Endothelial cell of umbilical vein (primary cell): ENCODE data around the gene VTI1A. TPM values are rescaled to one million over a fixed set of nuclear protein-coding genes. Genes with fewer than 3 reads are reported as not detected.

Experiments used
- BruUV-seq: library from RNA; stranded (reverse); fragments of 400-500 nt; replicated peaks from 2 replicates; lab custom pipeline; 2021; lab: Mats Ljungman, UMichigan
- CTCF ChIA-PET: fragments of 300-600, 350-600 bp; sonication (Branson Sonifier 250); formaldehyde crosslinking; loops from one replicate; lab custom pipeline; 2021; ENCODE audit warnings: antibody characterized with exemption, inconsistent platforms; lab: Charles Lee
- POLR2A ChIA-PET: fragments of 300-600, 350-600 bp; sonication (Branson Sonifier 250); formaldehyde crosslinking; loops from one replicate; lab custom pipeline; 2021; ENCODE audit warnings: antibody characterized with exemption, inconsistent platforms; lab: Charles Lee
- DNase-seq: peaks from one replicate; pipeline ENCODE4 v3.0.0-alpha.2; 2011; ENCODE audit warnings: low read depth, low spot score
- FAIRE-seq: peaks from 2 replicates; lab custom pipeline; 2011; peaks lifted over from hg19 to GRCh38; lab: Jason Lieb, UNC
- H2AFZ ChIP-seq: 2 replicates; pipeline ENCODE4 v1.6.0; 2012; ENCODE audit warnings: low read depth, low read length, control low read depth, inconsistent platforms
- H3K27ac ChIP-seq: 2 replicates; pipeline ENCODE4 v1.5.1; 2011; ENCODE audit warnings: low read depth, mild to moderate bottlenecking, control low read depth, low read length, moderate library complexity; ENCODE audit not compliant: insufficient read depth
- H3K27me3 ChIP-seq, 2 experiments: 2 replicates each; pipeline versions ENCODE4 v1.6.0 to v1.6.1; 2011; ENCODE audit warnings: low read length in 2 of 2, mixed read lengths in 1 of 2; ENCODE audit not compliant: control insufficient read depth in 2 of 2, insufficient read depth in 2 of 2
- H3K36me3 ChIP-seq, 2 experiments: 2 replicates in 1 of 2; 3 replicates in 1 of 2; pipeline ENCODE4 v1.5.1; 2011; ENCODE audit warnings: low read length in 2 of 2, mild to moderate bottlenecking in 1 of 2, moderate library complexity in 1 of 2; ENCODE audit not compliant: control insufficient read depth in 2 of 2, insufficient read depth in 2 of 2; ENCODE audit errors: extremely low read depth in 1 of 2
- H3K4me1 ChIP-seq: 3 replicates; pipeline ENCODE4 v1.5.1; 2011; ENCODE audit warnings: mild to moderate bottlenecking, low read length; ENCODE audit not compliant: control insufficient read depth, insufficient read depth; ENCODE audit errors: extremely low read depth
- H3K4me2 ChIP-seq: 2 replicates; pipeline ENCODE4 v1.6.1; 2011; ENCODE audit warnings: low read length, control low read depth, mixed read lengths; ENCODE audit not compliant: insufficient read depth
- H3K4me3 ChIP-seq, 3 experiments: fragments of 200-600 bp in 1 of 3; sonication (generic), shearing (Covaris generic) in 1 of 3; replicated peaks in 1 of 3; 2 replicates each; pipeline ENCODE4 v1.5.1; 2011 to 2016; ENCODE audit warnings: control low read depth in 3 of 3, low read length in 3 of 3, mild to moderate bottlenecking in 2 of 3, inconsistent platforms in 1 of 3, low read depth in 1 of 3, moderate library complexity in 1 of 3; ENCODE audit not compliant: insufficient read depth in 1 of 3
- H3K79me2 ChIP-seq: 2 replicates; pipeline ENCODE4 v1.6.0; 2012; ENCODE audit warnings: low read length, inconsistent platforms; ENCODE audit not compliant: control insufficient read depth, insufficient read depth
- H3K9ac ChIP-seq: replicated peaks from 2 replicates; pipeline ENCODE3; 2011; ENCODE audit warnings: low read length, control low read depth; ENCODE audit not compliant: insufficient read depth; ENCODE audit errors: extremely low read depth
- H3K9me1 ChIP-seq: replicated peaks from 3 replicates; pipeline ENCODE4 v1.6.0; 2011; ENCODE audit warnings: mild to moderate bottlenecking, low read length; ENCODE audit not compliant: control insufficient read depth, insufficient read depth; ENCODE audit errors: extremely low read depth
- H3K9me3 ChIP-seq: replicated peaks from 2 replicates; pipeline ENCODE4 v1.5.1; 2012; ENCODE audit warnings: low read length, inconsistent platforms; ENCODE audit not compliant: control insufficient read depth, insufficient read depth
- H4K20me1 ChIP-seq: replicated peaks from 2 replicates; pipeline ENCODE3; 2011; ENCODE audit warnings: mild to moderate bottlenecking, low read length; ENCODE audit not compliant: control insufficient read depth, insufficient read depth; ENCODE audit errors: extremely low read depth
- CTCF ChIP-seq, 2 donors: IDR thresholded peaks; 1 replicate in 1 of 2; 2 replicates in 1 of 2; pipeline ENCODE4 v1.5.1; 2011; ENCODE audit warnings: low read length in 2 of 2, mild to moderate bottlenecking in 2 of 2, moderate library complexity in 2 of 2, control low read depth in 1 of 2, inconsistent platforms in 1 of 2, low read depth in 1 of 2; ENCODE audit not compliant: insufficient read depth in 1 of 2; ENCODE audit errors: extremely low read depth in 1 of 2
- EZH2 ChIP-seq: IDR thresholded peaks from 2 replicates; pipeline ENCODE4 v1.6.1; 2012; ENCODE audit warnings: borderline replicate concordance, low read depth, mild to moderate bottlenecking, moderate library complexity, low read length, inconsistent platforms; ENCODE audit not compliant: severe bottlenecking
- FOS ChIP-seq: IDR thresholded peaks from 2 replicates; pipeline ENCODE4 v1.6.1; 2011; ENCODE audit warnings: mild to moderate bottlenecking, low read length, moderate library complexity, borderline replicate concordance; ENCODE audit not compliant: insufficient read depth
- GATA2 ChIP-seq: IDR thresholded peaks from 2 replicates; pipeline ENCODE4 v1.7.0; 2011; ENCODE audit warnings: low read depth, mild to moderate bottlenecking, moderate library complexity, mixed read lengths, low read length; ENCODE audit not compliant: insufficient read length, insufficient read depth
- JUN ChIP-seq: IDR thresholded peaks from 2 replicates; pipeline ENCODE4 v1.6.1; 2011; ENCODE audit warnings: borderline replicate concordance, low read depth; ENCODE audit not compliant: insufficient read length, insufficient read depth
- MAX ChIP-seq: IDR thresholded peaks from 2 replicates; pipeline ENCODE4 v1.6.1; 2011; ENCODE audit not compliant: insufficient read depth, insufficient read length
- MYC ChIP-seq: IDR thresholded peaks from one replicate; pipeline ENCODE4 v1.6.1; 2011; ENCODE audit warnings: mild to moderate bottlenecking, low read depth, low read length
- POLR2A ChIP-seq: IDR thresholded peaks from 2 replicates; pipeline ENCODE4 v1.6.1; 2012; ENCODE audit warnings: low read depth, mild to moderate bottlenecking, control low read depth, low read length
- POLR2AphosphoS5 ChIP-seq: IDR thresholded peaks from 2 replicates; pipeline ENCODE4 v1.6.1; 2012; ENCODE audit warnings: low read depth, mild to moderate bottlenecking, control low read depth, low read length, moderate library complexity; ENCODE audit not compliant: insufficient read depth
- dilution Hi-C: fragments of 300-500 bp; cut with MboI; formaldehyde crosslinking; loops from one replicate; pipeline ENCODE4 v1.15.0; 2019; ENCODE audit warnings: low sequenced_read_pairs; ENCODE audit not compliant: extremely low pct_ligation_motif_present
- intact Hi-C: fragments of 100-400 bp; cut with micrococcal nuclease; formaldehyde crosslinking; loops from one replicate; pipeline ENCODE4 v1.10.0; 2022
- polyA plus RNA-seq, 4 experiments: library from polyadenylated mRNA; depleted of rRNA in 3 of 4; stranded (reverse) in 3 of 4; unstranded in 1 of 4; fragments of >200 nt; gene quantifications; 2 replicates each; pipeline versions ENCODE4 v1.2.1 to v1.2.3, GENCODE V29; 2011 to 2012; ENCODE audit warnings: missing spikeins in 1 of 4
- total RNA-seq: library from RNA; stranded (reverse); gene quantifications from 2 replicates; pipeline ENCODE4 v1.2.3, GENCODE V29; 2021

Gene VTI1A
- total and polyA plus RNA-seq, 2 donors (not counting 3 experiments of a cell fraction or from before 2014, with no cell fraction given): 10.8 to 35.6 TPM

- no peak overlapping the region for H3K4me3 ChIP-seq
- no peak overlapping the region for H3K9ac ChIP-seq
- TF ChIP-seq MYC (no peak), EZH2 (no peak), POLR2A (no peak), FOS (no peak), MAX (no peak), GATA2 (no peak), CTCF (IDR thresholded peaks at IDR 0.05; ENCODE audit: extremely low read depth in 1 of 2, insufficient read depth in 1 of 2, low read depth in 1 of 2, low read length in 2 of 2) (no peak), JUN (no peak), POLR2AphosphoS5 (no peak)
- no peaks in the 10 kb centered on the region for H3K27me3 ChIP-seq
- H3K9me3 ChIP-seq: no peaks in the 10 kb centered on the region
- no peak overlapping the region for H2AFZ ChIP-seq
- no peaks in the 10 kb centered on the region for H3K4me1 ChIP-seq
- POLR2A ChIA-PET: no interaction called here
- no peaks in the 10 kb centered on the region for H3K9me1 ChIP-seq
- no TSS peak for BruUV-seq
- no peak overlapping the region for H3K4me2 ChIP-seq
- dilution Hi-C loops: no loop called here
- DNase-seq (no peak), FAIRE-seq (no peak)
- H3K79me2 ChIP-seq: no peaks in the 10 kb centered on the region
- H4K20me1 ChIP-seq: no peaks in the 10 kb centered on the region
- H3K36me3 ChIP-seq: no peaks in the 10 kb centered on the region
- no peak overlapping the region for H3K27ac ChIP-seq
- CTCF ChIA-PET: no interaction called here
- intact Hi-C loops: no loop called here
Observed at GRCh38 chr10:112841549-112841948, 394.5 kb downstream of the VTI1A start.
